Breast epithelium (tissue), 4 donors: ENCODE data around the gene STAG1. TPM values are rescaled to one million over a fixed set of nuclear protein-coding genes. Genes with fewer than 3 reads are reported as not detected.
"Not testable (repeated sequence)": the region's sequence is repeated elsewhere in the genome, so short reads cannot be mapped to it uniquely, and the experiment has no call there.

Experiments
- DNase-seq, 2 donors: peaks; one replicate each; pipeline ENCODE4 v3.0.0-alpha.2; 2019; ENCODE audit warnings: low spot score in 2 of 2
- H3K27ac ChIP-seq, 2 donors: fragments of 200-600 bp; sonication (generic) in 1 of 2; one replicate each; pipeline ENCODE4 v1.5.1; 2016 to 2019; ENCODE audit warnings: mild to moderate bottlenecking in 1 of 2
- H3K27me3 ChIP-seq, 2 donors: fragments of 200-600 bp; sonication (generic) in 1 of 2; one replicate each; pipeline versions ENCODE4 v1.5.1 to v1.6.0; 2017 to 2019; ENCODE audit warnings: control low read depth in 1 of 2, mild to moderate bottlenecking in 1 of 2
- H3K36me3 ChIP-seq: fragments of 200-600 bp; one replicate; pipeline ENCODE4 v1.5.1; 2019
- H3K4me1 ChIP-seq, 2 donors: fragments of 200-600 bp; sonication (generic); one replicate each; pipeline ENCODE4 v1.5.1; 2016 to 2019; ENCODE audit warnings: control low read depth in 1 of 2
- H3K4me3 ChIP-seq, 3 donors: fragments of 200-600 bp; sonication (generic); 1 replicate in 2 of 3; 2 replicates in 1 of 3; pipeline ENCODE4 v1.5.1; 2016 to 2019; ENCODE audit warnings: mild to moderate bottlenecking in 3 of 3, moderate library complexity in 2 of 3
- H3K9me3 ChIP-seq, 2 donors: fragments of 200-600 bp; sonication (generic) in 1 of 2; one replicate each; pipeline ENCODE4 v1.5.1; 2016 to 2019; ENCODE audit warnings: control low read depth in 1 of 2
- POLR2A ChIP-seq: fragments of 450-650 bp; IDR thresholded peaks from one replicate; pipeline ENCODE4 v1.6.1; 2016; ENCODE audit warnings: antibody characterized with exemption, mild to moderate bottlenecking, moderate library complexity
- POLR2AphosphoS5 ChIP-seq, 3 donors: sonication (generic); formaldehyde crosslinking; IDR thresholded peaks; one replicate each; pipeline ENCODE4 v1.6.1; 2017; ENCODE audit warnings: antibody characterized with exemption in 3 of 3
- intact Hi-C: fragments of 100-400 bp; cut with DNase I; formaldehyde crosslinking; loops from one replicate; pipeline ENCODE4 v1.15.1; 2023; ENCODE audit warnings: low total_unique reads
- total RNA-seq, 3 donors: library from RNA; depleted of rRNA; stranded (reverse); fragments of >200 nt; gene quantifications; one replicate each; pipeline ENCODE4 v1.1.0, GENCODE V29; 2016
- TF ChIP-seq, protein P1 (sequence below), 3 donors: fragments of 450-650 bp; IDR thresholded peaks; one replicate each; pipeline ENCODE4 v1.5.1; 2016 to 2017; ENCODE audit warnings: antibody characterized with exemption in 3 of 3, mild to moderate bottlenecking in 3 of 3, moderate library complexity in 3 of 3

The STAG1 gene
- total RNA-seq, 3 donors from 2014 or later: 54.4 to 83.7 (median 73.7) TPM

DNA sequence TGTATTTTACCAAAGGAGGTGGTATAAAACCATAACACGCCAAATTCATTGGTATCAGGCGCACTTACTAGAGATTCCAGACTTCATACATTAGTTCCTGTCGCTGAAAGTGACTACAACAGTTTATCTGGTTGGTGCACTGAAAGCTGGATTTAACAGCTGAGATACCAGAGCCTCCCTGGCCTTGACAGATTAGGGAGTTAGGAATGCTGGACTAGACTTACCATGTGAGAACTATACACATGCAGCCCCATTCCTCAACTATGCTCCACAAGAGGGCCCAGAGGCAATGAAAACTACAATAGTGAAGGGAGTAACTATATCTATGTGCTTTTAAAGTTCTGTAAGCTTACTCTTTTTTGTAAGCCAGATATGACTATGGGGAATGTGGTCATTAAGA is 174.4 kb downstream of the STAG1 start:
- H3K27me3 ChIP-seq: no peaks in the 10 kb centered on the region
- no peak overlapping the region for H3K27ac ChIP-seq
- no peak overlapping the region for H3K4me3 ChIP-seq
- no peak for DNase-seq
- no peak for TF ChIP-seq POLR2A
- TF ChIP-seq, protein P1, sequence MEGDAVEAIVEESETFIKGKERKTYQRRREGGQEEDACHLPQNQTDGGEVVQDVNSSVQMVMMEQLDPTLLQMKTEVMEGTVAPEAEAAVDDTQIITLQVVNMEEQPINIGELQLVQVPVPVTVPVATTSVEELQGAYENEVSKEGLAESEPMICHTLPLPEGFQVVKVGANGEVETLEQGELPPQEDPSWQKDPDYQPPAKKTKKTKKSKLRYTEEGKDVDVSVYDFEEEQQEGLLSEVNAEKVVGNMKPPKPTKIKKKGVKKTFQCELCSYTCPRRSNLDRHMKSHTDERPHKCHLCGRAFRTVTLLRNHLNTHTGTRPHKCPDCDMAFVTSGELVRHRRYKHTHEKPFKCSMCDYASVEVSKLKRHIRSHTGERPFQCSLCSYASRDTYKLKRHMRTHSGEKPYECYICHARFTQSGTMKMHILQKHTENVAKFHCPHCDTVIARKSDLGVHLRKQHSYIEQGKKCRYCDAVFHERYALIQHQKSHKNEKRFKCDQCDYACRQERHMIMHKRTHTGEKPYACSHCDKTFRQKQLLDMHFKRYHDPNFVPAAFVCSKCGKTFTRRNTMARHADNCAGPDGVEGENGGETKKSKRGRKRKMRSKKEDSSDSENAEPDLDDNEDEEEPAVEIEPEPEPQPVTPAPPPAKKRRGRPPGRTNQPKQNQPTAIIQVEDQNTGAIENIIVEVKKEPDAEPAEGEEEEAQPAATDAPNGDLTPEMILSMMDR (IDR thresholded peaks at IDR 0.05): no peak
- no peak for TF ChIP-seq POLR2AphosphoS5 (IDR thresholded peaks at IDR 0.05)
- H3K36me3 ChIP-seq: no peaks in the 10 kb centered on the region
- H3K4me1 ChIP-seq: no peaks in the 10 kb centered on the region
- intact Hi-C loops: no loop called here
- peaks cover 6 to 8% of the 10 kb centered on the region in 2 donors for H3K9me3 ChIP-seq

DNA sequence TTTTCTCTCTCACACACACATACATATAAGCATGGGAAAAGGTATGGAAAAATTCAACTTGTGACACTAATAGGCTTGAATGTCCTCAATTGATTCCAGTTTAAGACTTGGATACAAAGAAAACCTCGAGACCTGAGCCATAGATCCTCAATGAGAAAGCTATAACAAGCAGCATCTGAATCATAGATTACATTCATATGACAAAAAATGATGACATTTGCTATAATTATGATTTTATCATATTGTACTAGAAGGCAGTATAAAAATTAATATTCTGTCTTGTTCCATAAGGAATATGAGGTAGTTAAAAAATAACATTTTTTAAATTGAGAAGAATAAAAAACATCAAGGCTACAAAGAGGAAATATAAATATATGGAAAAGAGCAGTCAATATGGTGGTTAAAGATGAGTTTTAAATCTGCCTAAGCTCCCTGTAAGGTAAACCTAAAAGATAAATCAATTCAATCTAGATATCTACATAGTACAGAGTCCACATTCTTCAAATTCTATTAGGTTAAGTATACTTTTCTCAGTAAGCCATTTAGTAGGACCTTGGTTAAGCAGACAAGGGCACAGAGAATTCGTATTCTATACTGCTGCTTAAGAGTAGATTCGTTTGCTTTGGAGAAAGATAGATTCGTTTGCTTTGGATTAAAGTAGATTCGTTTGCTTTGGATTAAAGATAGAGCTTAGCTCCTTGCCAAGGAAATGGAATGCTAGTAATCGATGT is 175.7 kb downstream of the STAG1 start:
- TF ChIP-seq, protein P1 (IDR thresholded peaks at IDR 0.05): no peak
- no peak for TF ChIP-seq POLR2AphosphoS5 (IDR thresholded peaks at IDR 0.05)
- TF ChIP-seq POLR2A: no peak

DNA sequence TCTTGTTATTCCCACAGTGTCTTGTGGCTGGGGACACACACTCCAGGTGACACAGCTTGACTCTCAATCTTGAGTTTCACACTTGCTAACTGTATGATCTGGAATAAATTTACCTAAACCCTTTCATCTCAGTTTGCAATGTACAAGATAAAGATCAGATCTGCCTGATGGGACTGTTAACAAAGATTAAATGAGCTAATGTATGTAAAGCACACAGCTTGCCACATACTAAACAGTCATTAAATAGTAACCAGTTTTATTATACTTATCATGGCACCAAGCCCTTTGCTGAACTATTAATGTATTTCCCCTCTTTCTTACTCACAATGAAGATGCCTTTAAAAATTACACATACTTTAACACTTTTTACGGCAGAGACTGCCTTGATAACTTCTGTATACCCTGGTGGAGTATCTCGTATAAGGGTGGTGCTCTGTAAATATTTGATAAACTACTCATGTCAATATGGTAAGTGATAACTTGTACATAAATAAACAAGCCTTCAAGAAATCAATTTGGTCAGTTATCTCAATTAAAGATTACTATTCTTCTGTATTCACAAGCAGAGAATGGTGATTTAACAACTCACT is 184.5 kb downstream of the STAG1 start:
- intact Hi-C loops: no loop called here

More for the DNA sequence above, 175.7 kb downstream of the STAG1 start:
- no peak overlapping the region for H3K4me3 ChIP-seq
- intact Hi-C loops: no loop called here
- H3K9me3 ChIP-seq: peaks cover 6 to 8% of the 10 kb centered on the region in 2 donors
- no peak overlapping the region for H3K27ac ChIP-seq
- H3K27me3 ChIP-seq: no peaks in the 10 kb centered on the region
- no peak for DNase-seq
- no peaks in the 10 kb centered on the region for H3K36me3 ChIP-seq
- H3K4me1 ChIP-seq: no peaks in the 10 kb centered on the region

DNA sequence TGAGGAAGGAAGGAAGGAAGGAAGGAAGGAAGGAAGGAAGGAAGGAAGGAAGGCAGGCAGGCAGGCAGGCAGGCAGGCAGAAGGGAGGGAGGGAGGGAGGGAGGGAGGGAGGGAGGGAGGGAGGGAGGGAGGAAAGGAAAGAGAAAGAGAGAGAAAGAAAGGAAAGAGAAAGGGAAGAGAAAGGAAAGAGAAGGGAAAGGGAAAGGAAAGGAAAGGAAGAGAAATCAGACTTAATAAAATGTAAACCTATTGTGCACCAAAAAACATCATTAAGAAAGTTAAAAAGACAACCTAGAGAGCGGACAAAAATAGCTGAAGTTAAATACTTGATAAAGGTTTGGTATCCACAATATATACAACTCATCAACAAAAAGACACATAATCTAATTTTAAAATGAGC is 187.2 kb downstream of the STAG1 start:
- DNase-seq, H3K27ac ChIP-seq, H3K9me3 ChIP-seq, H3K27me3 ChIP-seq, H3K4me3 ChIP-seq, H3K4me1 ChIP-seq, H3K36me3 ChIP-seq, intact Hi-C loops: not testable (repeated sequence)

More for the DNA sequence above, 184.5 kb downstream of the STAG1 start:
- no peak overlapping the region for H3K4me3 ChIP-seq
- no peaks in the 10 kb centered on the region for H3K27me3 ChIP-seq
- no peak for DNase-seq
- no peaks in the 10 kb centered on the region for H3K9me3 ChIP-seq
- H3K4me1 ChIP-seq: no peaks in the 10 kb centered on the region
- TF ChIP-seq POLR2AphosphoS5 (IDR thresholded peaks at IDR 0.05): no peak
- TF ChIP-seq POLR2A: no peak
- TF ChIP-seq, protein P1 (IDR thresholded peaks at IDR 0.05): no peak
- no peak overlapping the region for H3K27ac ChIP-seq
- no peaks in the 10 kb centered on the region for H3K36me3 ChIP-seq

DNA sequence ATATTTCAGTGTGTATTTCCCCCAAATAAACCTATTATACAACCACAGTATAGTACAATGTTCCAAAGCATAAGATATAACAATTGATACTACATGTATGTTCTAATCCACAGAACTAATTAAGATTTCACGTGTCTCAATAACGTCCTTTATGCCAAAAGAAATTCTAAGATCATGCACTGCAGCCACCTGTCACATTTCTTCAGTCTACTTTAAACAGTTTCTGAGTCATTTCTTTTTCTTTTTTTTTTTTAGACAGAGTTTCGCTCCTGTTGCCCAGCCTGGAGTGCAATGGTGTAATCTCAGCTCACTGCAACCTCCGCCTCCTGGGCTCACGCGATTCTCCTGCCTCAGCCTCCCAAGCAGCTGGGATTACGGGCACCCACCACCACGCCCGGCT is 190.2 kb downstream of the STAG1 start:
- intact Hi-C loops: no loop called here
- Histone ChIP-seq H3K27me3 (no peaks in the 10 kb centered on the region), H3K27ac (no peak overlapping the region), H3K36me3 (no peaks in the 10 kb centered on the region), H3K4me1 (no peaks in the 10 kb centered on the region), H3K4me3 (no peak overlapping the region), H3K9me3 (no peaks in the 10 kb centered on the region)
- no peak for DNase-seq
- no peak for TF ChIP-seq POLR2AphosphoS5 (IDR thresholded peaks at IDR 0.05)
- TF ChIP-seq POLR2A: no peak
- TF ChIP-seq, protein P1 (IDR thresholded peaks at IDR 0.05): no peak
